Astrocyte (in vitro differentiated cells and primary cell): ENCODE results near the gene MAF.

ENCODE experiments used
- EZH2 ChIP-seq: IDR thresholded peaks from 2 replicates; pipeline ENCODE4 v1.6.1; 2012; ENCODE audit warnings: mild to moderate bottlenecking, low read length, inconsistent platforms; ENCODE audit not compliant: insufficient read depth
- TF ChIP-seq, protein P1 (sequence below): IDR thresholded peaks from 2 replicates; pipeline ENCODE4 v1.5.1; 2011; ENCODE audit warnings: low read depth, mild to moderate bottlenecking, inconsistent platforms, low read length, moderate library complexity; ENCODE audit not compliant: insufficient read depth

- TF ChIP-seq, protein P1, sequence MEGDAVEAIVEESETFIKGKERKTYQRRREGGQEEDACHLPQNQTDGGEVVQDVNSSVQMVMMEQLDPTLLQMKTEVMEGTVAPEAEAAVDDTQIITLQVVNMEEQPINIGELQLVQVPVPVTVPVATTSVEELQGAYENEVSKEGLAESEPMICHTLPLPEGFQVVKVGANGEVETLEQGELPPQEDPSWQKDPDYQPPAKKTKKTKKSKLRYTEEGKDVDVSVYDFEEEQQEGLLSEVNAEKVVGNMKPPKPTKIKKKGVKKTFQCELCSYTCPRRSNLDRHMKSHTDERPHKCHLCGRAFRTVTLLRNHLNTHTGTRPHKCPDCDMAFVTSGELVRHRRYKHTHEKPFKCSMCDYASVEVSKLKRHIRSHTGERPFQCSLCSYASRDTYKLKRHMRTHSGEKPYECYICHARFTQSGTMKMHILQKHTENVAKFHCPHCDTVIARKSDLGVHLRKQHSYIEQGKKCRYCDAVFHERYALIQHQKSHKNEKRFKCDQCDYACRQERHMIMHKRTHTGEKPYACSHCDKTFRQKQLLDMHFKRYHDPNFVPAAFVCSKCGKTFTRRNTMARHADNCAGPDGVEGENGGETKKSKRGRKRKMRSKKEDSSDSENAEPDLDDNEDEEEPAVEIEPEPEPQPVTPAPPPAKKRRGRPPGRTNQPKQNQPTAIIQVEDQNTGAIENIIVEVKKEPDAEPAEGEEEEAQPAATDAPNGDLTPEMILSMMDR, result no peak
- TF ChIP-seq EZH2, result no peak
These were observed 35.8 kb downstream of the MAF start for GRCh38 chr16:79564671-79565107.
